ENCODE data around the gene TFF1.

DNA sequence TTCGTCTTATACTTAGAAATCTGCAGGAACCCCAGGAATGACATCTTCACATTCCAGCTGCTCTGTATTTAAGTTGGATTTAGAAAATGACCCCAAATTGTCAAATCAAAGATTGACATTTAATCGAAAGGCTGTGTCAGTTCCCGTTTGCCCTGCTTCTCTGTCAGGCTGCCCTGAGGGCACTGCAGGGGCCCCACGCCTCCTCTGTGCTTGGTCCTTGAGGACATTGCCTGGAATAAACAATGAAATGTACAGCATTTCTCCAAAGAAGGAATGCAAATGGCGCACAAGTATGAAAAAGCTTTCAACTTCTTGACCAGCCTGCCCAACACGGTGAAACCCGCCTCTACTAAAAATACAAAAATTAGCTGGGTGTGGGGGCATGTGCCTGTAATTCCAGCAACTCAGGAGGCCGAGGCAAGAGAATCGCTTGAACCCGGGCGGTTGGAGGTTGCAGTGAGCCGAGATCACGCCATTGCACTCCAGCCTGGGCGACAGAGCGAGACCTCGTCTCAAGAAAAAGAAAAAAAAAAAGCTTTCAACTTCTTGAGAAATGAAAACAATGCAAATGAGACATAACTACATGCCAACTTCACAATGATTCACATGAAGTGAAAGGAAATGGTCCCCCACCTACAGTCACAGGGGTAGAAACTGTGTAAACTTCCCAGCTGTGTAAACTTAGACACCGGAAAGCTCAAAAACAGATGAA is 26.6 kb upstream of the TFF1 start:
- TF ChIP-seq, protein P1, sequence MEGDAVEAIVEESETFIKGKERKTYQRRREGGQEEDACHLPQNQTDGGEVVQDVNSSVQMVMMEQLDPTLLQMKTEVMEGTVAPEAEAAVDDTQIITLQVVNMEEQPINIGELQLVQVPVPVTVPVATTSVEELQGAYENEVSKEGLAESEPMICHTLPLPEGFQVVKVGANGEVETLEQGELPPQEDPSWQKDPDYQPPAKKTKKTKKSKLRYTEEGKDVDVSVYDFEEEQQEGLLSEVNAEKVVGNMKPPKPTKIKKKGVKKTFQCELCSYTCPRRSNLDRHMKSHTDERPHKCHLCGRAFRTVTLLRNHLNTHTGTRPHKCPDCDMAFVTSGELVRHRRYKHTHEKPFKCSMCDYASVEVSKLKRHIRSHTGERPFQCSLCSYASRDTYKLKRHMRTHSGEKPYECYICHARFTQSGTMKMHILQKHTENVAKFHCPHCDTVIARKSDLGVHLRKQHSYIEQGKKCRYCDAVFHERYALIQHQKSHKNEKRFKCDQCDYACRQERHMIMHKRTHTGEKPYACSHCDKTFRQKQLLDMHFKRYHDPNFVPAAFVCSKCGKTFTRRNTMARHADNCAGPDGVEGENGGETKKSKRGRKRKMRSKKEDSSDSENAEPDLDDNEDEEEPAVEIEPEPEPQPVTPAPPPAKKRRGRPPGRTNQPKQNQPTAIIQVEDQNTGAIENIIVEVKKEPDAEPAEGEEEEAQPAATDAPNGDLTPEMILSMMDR (IDR thresholded peaks at IDR 0.05): no peak
- TF ChIP-seq POLR2A (IDR thresholded peaks at IDR 0.05): no peak

Measured in body of pancreas (tissue), 4 donors.